RKO (cell line): ENCODE results near the gene VSX2.
A peak's percentile ranks its signal among the peaks of the same experiment; 100 is the strongest.

Source experiments
- DNase-seq: peaks from one replicate; pipeline ENCODE4 v3.0.0-alpha.2; 2016; ENCODE audit warnings: low spot score

The VSX2 gene

DNA sequence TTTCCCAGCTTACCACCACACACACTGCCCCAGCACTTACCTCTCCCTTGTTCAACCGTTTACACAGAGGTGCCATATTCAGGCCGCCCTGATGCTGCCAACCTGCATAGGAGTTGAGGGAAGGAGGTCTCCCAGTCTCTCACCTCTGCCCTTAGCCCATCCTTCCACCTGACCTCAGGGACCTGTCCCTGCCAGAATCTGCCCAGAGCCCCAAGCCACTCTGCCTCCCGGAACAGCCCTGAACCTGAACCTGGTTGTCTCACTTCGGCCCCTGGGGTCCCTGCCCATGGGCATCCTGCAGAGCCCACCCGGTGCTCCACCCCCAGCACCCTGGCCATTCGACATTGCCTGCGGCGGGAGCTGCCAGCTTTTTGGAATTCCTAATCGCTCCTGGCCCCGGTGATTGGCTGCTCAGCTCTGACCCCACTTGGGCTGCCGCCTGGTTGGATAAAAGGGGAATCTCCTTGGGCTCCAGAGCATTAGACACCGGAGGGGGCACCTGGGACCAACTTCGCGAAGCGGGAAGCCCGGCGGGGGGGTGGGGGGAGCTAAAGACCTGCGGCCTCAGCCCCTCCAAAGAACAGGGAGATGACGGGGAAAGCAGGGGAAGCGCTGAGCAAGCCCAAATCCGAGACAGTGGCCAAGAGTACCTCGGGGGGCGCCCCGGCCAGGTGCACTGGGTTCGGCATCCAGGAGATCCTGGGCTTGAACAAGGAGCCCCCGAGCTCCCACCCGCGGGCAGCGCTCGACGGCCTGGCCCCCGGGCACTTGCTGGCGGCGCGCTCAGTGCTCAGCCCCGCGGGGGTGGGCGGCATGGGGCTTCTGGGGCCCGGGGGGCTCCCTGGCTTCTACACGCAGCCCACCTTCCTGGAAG, at the start of gene VSX2:
VSX2 (plus strand) TSS at position 476 of the 874 bp plus-strand sequence; CDS start at position 589, 113 bp downstream.
- DNase-seq: no peak

DNA sequence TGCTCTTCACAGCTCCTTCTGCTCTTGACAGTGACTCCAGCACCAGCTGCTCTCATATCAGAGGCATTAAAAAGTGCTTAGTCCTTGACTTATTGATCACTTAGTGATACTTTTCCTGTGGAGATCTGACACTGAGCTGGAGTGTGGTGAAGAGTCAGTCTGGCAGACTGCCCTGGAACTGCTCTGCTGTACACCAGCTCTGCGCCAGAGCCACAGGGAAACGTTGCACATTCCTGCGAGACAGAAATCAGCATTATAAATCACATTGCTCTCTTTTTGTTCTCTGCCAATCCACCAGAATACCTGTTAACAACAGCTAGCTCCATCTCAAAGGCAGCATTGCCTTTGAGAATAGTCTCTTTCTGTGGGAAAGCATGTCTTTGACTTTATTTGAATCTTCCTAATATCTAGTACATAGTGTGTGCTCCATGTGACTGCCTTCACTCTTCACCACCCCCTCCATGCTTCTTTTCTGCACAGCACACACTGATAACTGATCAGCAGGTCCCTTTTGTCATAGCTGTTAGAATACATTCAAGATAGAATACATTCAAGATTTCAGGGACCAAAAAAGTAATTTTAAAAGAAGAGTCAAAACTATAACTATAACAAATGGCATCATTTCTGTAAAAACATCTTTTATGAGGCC, 48.2 kb upstream of the VSX2 start:
- no peak for DNase-seq

- no peak for DNase-seq
These were observed 44.6 kb upstream of the VSX2 start for GRCh38 chr14:74194506-74195274.

- no peak for DNase-seq
These were observed 43.6 kb upstream of the VSX2 start for GRCh38 chr14:74195623-74196022.

DNA sequence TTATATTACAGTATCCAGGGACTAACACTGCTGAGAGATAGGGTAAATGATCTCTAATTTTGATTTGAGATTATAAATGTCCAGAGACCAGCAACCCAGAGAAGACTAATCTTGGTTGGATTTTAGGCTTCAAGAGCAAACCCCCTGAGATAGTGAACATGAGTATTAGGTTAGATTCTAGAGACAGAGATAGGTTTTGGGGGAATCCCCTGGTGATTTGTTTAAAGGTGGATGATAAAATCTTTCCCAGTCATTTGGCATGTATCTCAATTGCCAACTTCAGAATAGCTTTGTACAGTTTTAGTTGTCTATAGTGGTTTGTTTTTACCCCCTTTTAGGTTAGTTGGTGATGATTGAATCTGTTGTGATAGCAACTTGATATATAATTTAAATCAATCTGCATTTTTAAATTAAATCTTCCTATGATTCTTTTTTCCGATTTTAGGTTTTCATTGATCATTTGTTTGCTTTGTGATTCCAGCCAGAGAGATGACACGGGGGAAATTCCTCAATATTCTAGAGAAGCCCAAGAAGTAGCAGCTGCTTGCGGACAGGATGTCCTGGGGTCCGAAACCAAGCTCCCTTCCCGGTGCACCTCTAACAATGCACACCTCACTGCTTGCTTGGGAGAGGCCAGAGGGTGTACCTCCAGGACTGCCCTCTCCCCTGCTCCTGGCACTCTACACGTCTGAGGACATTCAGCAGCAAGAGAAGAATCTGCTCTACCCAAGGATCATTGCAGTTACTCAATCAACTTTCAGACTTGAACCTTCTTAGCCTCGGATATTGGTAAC, 40.6 kb upstream of the VSX2 start:
- no peak for DNase-seq

DNA sequence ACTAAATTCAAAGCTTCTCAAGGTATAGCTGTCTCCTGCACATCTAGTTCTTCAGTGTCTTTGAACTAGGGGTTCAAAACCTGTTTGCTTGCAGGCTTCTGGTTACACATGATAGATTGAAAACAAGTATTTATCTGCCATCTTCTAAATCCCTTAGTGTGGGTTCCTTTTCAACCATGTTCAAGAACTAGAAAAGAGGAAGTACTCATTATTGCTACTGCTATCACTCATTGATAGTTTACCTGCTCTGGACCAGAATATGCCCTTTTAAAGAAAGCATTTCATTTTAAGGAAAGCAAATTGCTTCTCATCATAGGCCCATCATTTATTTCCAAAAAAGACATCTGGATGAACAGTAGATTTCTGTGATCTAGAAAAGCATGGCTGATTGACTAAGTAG, 37.1 kb upstream of the VSX2 start:
- DNase-seq: no peak

GRCh38 chr14:74203639-74204038, 35.6 kb upstream of the VSX2 start:
- no peak for DNase-seq

DNA sequence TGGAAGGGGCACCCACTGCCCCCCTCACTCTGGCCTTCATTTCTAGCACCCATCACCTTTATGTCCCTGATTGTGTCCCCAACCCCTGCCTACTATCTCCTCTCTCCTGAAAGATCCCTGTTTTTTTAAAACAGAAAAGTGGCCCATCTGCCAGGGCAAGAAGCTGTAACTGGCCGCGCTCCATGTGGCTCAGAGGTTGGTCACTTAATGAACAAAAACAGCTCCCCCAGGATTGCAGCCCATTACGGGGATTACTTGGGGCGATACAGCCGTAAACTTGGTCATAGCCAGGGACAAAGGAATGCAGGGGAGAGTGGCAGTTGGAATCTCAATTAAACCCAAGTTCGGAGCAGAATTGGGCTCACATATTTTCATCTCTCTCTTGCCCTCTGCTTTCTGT, 34.8 kb upstream of the VSX2 start:
- no peak for DNase-seq

- DNase-seq: no peak
These were observed 33.4 kb upstream of the VSX2 start for GRCh38 chr14:74205882-74206281.

DNA sequence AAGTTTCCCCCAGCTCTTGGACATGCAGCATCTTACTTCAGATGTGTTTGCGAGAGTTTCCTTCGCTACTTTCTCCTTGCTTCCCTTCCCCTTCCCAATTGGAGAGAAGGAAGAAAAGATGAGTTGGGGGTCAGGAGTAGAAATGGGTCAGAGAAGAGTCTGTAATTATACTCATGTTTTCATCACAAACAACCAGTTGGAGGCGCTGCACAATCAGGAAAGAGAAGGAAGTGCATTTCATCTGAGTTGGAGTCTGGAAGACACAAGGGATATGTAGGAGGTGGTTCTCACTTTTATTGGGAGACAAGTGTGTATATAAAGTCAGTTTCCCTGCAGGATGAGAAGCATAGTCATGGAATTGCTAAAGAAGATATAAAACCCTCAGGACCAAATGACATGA, 31.3 kb upstream of the VSX2 start:
- DNase-seq: peak; percentile 5

- no peak for DNase-seq
These were observed 30.6 kb upstream of the VSX2 start for GRCh38 chr14:74208642-74209041.

DNA sequence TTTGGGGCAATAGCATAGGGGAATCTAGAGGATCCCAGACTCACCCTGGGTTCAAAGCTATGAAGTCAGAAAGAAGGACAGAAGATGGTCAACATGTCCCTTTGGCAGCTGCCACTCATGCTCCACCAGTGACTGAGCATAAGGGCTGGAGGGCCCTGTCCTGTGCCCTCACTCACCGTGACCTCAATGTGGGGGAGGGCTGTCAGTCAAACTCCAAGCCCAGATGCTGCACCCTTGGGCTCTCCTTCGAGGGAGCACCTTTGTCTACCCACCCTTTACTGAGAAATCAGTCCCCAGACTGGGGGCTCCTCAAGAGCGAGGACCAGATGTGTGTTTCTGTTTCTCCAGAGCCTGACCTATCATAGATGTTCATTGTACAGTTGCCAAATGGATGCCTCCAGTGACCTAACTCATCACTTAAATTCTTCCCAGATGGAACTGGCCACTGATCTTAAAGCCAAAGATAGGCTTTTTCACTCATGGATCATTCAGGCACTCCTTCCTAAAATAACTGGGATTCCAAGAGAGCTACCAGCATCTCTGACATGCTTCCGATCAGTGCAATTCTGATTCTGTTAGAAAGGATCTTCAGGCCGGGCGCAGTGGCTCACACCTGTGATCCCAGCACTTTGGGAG, 27.2 kb upstream of the VSX2 start:
- DNase-seq: no peak

DNA sequence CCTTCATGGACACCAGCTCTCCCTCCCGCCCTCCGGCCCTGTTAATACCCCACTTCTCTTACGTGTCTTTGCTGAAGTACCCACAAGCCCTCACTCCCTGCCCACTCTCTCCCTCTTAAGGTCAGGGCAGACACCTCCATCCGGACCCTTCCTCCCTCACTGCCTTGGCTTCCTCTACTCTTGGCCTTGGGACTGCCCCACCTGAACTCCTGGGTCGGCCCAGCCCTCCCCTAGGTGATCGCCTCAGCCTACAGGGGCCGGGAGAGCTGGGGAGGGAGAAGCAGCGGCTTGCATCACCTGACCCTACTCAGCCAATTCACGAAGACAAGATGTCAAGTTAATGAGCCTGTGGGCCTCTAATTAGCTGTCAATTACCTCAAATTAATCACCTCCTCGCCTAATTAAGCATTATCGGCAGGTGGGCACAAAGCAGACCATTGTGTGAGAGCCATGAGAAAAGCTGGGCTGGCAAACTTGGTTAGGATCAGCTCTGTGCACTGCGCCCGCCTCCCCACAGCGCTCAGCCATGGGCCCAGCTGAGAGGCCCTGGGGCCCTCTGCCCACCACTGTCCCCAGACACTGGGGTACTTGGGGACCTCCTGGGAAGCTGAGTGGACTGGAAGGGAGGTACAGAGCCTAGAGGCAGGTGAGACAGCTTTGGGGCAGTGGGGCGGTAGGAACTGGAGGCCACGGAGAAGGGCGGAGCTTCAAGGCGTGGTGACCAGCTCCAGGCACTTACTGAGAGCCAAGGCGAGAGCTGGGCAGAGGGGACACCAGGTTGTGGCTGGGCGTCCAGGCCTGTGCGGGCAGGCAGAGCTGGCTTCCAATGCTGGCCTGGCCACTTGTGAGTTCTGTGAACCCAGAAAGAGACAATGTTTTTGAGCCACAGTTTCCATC, 25.1 kb upstream of the VSX2 start:
- DNase-seq: no peak

DNA sequence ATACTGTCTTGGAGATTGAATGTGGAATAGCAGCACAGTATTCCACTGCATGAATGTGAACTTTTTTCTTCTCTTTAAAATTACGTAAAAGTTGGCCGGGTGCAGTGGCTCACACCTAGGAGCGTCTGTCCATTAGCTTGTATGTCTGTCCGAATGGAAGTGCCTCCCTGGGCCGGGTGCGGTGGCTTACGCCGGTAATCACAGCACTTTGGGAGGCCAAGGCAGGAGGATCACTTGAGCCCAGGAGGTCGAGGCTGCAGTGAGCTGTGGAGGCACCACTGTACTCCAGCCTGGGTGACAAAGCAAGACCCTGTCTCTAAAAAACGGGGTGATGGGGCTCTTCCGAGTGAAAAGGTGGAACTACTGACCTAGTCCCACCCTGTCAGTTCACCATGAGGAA, 22.6 kb upstream of the VSX2 start:
- DNase-seq: no peak

DNA sequence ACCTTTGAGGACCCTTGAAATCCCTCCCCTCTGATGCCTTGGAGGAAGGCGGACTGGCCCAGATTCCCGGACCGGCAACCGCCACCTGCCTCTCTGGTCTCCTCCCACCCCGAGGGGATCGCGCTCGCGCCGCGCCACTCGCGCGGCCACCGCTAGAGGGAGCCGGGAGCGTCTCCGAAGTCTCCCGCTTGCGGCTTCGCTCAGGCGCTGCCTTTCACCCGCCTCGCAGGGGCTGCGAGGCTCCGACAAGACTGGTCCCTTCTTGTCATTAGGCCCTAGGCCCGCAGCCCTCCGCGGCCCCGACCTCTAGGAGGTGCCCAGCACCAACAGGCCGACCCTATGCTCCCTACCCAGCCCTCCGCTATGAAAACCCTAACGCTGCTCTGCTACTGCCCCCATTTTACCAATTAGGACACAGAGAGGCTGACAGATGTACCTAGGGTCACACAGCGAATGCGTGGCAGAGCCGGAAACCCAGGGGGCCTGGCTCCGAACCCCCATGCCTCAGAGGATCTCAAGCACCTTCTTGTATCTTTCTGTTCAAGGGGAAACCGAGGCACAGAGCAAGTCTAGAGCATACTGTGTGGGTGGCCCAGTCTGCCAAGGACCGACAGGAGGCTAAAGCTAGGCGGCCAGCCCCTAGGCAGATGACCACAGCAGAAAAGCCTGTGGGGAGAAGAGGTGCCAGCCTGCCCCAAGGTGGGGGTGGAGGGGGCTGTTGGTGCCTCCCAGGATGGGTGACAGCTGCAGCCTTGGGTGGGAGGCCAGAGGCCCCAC, 21.4 kb upstream of the VSX2 start:
- no peak for DNase-seq

GRCh38 chr14:74218462-74218861, 20.8 kb upstream of the VSX2 start:
- no peak for DNase-seq

- DNase-seq: no peak
These were observed 19.7 kb upstream of the VSX2 start for GRCh38 chr14:74219277-74220205.

DNA sequence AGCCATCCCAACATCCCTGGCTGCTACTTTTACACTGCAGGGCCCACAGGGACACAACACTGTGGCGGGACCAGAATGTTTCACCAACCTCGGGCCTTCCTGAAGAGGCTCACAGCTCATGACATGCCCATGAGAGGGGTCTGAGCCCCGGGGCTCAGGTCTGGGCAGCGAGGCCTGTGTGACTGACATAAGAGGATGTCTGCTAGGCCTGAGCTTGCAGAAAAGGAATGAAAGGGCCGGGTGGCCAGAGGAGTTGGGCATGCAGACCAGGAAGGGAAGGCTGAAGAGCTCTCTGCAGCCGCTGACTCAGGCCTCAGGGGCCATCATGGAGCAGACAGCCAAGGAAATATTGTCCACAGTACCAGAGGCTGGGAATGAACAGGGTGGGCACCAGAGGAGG, 18.3 kb upstream of the VSX2 start:
- no peak for DNase-seq

DNA sequence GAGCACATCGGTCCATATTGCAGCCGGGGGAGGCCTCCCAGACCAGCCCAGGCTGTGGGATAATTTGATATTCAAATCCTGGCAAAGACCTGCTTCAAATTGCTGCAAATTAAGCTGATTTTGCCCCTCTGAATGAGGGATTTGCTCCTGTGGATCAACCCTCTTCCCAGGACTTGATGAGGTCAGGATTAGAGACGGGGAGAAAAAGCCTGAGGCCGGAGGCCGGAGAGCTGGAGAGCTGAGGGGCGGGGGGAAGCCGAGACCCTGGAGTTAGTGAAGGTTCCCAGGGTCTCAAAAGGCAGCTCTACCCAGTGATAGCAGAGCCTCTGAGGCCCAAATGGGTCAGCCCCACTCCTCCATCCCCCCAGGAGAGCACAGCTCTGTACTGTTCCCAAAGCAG, 17.5 kb upstream of the VSX2 start:
- no peak for DNase-seq
